ENCODE data around the gene ARHGAP18.

DNA sequence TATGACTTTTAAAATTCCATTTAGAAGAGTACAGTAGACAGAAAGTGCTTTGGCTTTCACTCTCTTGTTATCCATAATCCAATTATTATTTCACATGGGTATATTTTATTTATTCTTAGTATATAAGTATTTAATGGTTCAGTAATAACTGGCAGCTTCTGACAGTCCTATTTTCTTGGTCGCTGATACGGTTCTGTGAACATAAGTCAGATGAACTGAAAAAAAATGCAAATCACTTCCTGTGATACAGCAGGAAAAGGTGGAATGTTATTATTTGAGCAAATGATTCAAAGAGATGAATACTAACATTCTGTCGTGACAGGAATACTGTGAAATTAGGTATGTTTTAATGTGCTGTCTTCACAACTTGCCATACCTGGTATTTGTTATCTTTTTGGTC is 132.3 kb downstream of the ARHGAP18 start:
- TF ChIP-seq, protein P1, sequence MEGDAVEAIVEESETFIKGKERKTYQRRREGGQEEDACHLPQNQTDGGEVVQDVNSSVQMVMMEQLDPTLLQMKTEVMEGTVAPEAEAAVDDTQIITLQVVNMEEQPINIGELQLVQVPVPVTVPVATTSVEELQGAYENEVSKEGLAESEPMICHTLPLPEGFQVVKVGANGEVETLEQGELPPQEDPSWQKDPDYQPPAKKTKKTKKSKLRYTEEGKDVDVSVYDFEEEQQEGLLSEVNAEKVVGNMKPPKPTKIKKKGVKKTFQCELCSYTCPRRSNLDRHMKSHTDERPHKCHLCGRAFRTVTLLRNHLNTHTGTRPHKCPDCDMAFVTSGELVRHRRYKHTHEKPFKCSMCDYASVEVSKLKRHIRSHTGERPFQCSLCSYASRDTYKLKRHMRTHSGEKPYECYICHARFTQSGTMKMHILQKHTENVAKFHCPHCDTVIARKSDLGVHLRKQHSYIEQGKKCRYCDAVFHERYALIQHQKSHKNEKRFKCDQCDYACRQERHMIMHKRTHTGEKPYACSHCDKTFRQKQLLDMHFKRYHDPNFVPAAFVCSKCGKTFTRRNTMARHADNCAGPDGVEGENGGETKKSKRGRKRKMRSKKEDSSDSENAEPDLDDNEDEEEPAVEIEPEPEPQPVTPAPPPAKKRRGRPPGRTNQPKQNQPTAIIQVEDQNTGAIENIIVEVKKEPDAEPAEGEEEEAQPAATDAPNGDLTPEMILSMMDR (conservative IDR thresholded peaks at IDR 0.05; ENCODE audit: low read length) = no peak
- TF ChIP-seq EZH2phosphoT487 (IDR thresholded peaks at IDR 0.05; ENCODE audit: borderline replicate concordance) = no peak
